ENCODE measurements around the gene NAP1L4. TPM values are rescaled to one million over a fixed set of nuclear protein-coding genes. Genes with fewer than 3 reads are reported as not detected.
A peak's percentile ranks its signal among the peaks of the same experiment; 100 is the strongest.

NAP1L4 gene
- total and polyA plus RNA-seq, 2 of the 8 experiments (the other 6 are each of a cell fraction or from before 2014, with no cell fraction given): 75.8 to 194 TPM

DNA sequence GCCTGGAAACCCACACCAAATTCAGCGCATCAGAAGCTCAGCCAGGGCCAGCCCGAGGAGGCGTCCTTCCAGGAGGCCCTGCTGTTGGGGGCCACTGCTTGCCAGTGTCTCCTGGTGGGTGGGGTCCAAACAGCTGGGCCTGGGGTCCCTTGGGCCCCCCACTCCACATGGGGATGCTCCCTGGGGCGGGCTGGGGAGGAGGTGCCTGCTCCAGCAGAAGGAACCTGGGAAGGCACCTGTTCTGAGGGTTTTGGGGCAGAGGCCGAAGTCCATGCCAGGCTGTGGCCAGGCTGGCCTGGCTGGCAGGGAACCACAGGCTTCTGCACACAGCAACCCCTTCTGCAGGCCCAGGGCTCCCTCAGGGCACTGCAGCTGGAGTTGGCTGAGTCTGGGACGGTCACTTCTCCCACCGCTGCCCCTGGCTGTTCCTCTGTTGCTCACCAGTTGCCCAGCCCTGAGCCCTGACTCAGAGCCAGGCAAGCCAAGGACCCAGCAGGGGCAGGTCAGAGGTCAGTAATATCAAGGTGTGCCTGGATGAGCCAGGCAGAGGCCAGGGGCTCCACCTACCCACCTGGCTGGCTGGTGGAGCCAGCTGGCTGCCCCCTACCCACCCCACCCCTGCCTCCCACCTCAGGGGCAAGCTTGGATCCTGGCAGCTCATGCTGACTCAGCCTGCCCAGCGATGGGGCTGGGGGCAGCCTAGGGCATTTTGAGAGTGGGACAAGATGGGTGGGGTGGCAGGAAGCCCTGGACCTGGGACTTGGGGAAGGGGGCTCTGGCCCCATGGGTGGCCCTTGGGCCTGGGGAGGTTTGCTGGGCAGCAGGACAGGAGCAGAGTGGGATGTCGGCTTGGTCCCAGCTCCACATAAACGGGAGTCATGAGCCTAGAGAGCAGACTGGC, 51.0 kb downstream of the NAP1L4 start:
- Histone ChIP-seq H3K14ac (ENCODE audit: insufficient read length) (no peak overlapping the region), H2BK12ac (ENCODE audit: low read depth, low read length) (no peak overlapping the region), H3K27ac (ENCODE audit: low read depth, low read length) (no peak overlapping the region), H2BK120ac (replicated peaks; ENCODE audit: low read depth, low read length) (no peak overlapping the region), H2BK15ac (ENCODE audit: low read length) (no peak overlapping the region), H3K4me2 (ENCODE audit: insufficient read depth in 1 of 2, low read depth in 2 of 2, low read length in 2 of 2) (no peak overlapping the region), H4K20me1 (replicated peaks in 1 of 2; ENCODE audit: control insufficient read depth in 1 of 2, insufficient read depth in 2 of 2, low read length in 2 of 2) (peaks cover 7 to 18% of the 10 kb centered on the region in 2 experiments), H3K36me3 (ENCODE audit: control insufficient read depth in 2 of 4, insufficient read depth in 4 of 4, low read length in 3 of 4) (peaks cover 7 to 13% (median 10%) of the 10 kb centered on the region in 4 experiments; a peak in 6 of 8 replicates), H4K8ac (ENCODE audit: extremely low read depth, insufficient read depth, low read length) (peak overlapping the region; percentile 3; the same call in 1 of the 2 replicates), H3K18ac (ENCODE audit: extremely low read depth, low read length) (no peak overlapping the region), H3K9me3 (ENCODE audit: insufficient read depth in 2 of 2, low read depth in 1 of 2, low read length in 1 of 2) (peaks cover 16 to 26% of the 10 kb centered on the region in 2 experiments), H4K91ac (replicated peaks; ENCODE audit: insufficient read length, low read length) (no peak overlapping the region), H3K56ac (replicated peaks; ENCODE audit: insufficient read length, low read depth, low read length) (no peak overlapping the region), H3K79me1 (ENCODE audit: low read depth, low read length) (peaks cover 3% of the 10 kb centered on the region; the same call in 1 of the 2 replicates), H3K4me1 (replicated peaks in 1 of 4; ENCODE audit: control insufficient read depth in 3 of 4, insufficient read depth in 4 of 4, low read length in 3 of 4) (peaks cover 0 to 19% (median 7%) of the 10 kb centered on the region in 4 experiments; a peak in 6 of 7 replicates), H3K9ac (replicated peaks in 1 of 4; ENCODE audit: extremely low read depth in 1 of 4, low read depth in 3 of 4, low read length in 3 of 4) (no peak overlapping the region), H2BK5ac (ENCODE audit: low read depth, low read length) (no peak overlapping the region), H3K4ac (replicated peaks; ENCODE audit: insufficient read length, low read depth, low read length) (no peak overlapping the region), H2AK5ac (ENCODE audit: low read depth, low read length) (no peak overlapping the region), H3K27me3 (replicated peaks in 1 of 4; ENCODE audit: control insufficient read depth in 3 of 4, extremely low read depth in 1 of 4, insufficient read depth in 3 of 4, low read length in 3 of 4) (no peaks in the 10 kb centered on the region), H3K4me3 (ENCODE audit: extremely low read depth in 1 of 4, insufficient read depth in 2 of 4, low read depth in 3 of 4, low read length in 4 of 4) (no peak overlapping the region), H4K5ac (ENCODE audit: insufficient read length, low read depth, low read length) (no peak overlapping the region), H3K23me2 (ENCODE audit: low read depth, low read length) (no peaks in the 10 kb centered on the region), H2AFZ (ENCODE audit: low read length) (no peak overlapping the region), H3K79me2 (ENCODE audit: control insufficient read depth in 1 of 2, insufficient read depth in 2 of 2, low read length in 2 of 2) (no peaks in the 10 kb centered on the region), H2BK20ac (ENCODE audit: low read length) (no peak overlapping the region), H3K23ac (ENCODE audit: insufficient read length) (no peak overlapping the region)
- ChIA-PET POLR2A (ENCODE audit: partially characterized antibody) (interaction anchor here (0.6 to 2.9 kb wide), 9 partner anchors 7 to 408 kb away, joined by 3 to 13 read pairs (median 5); partner anchors contain the start of gene PHLDA2), CTCF (ENCODE audit: partially characterized antibody) (interaction anchor here (1.1 to 4.9 kb wide), 7 partner anchors 10 to 136 kb away, joined by 3 to 33 read pairs (median 3); partner anchors contain the start of gene PHLDA2)
- no peak for FAIRE-seq
- WGBS, 2 experiments (ENCODE audit: extremely low coverage in 1 of 2, insufficient coverage in 1 of 2, insufficient read length in 1 of 2, insufficient replicate concordance in 2 of 2, low coverage in 1 of 2, low lambda C conversion rate in 2 of 2, missing lambda C conversion rate in 1 of 2): 60% methylated on average over 10 of the region's 10 CpGs; no CpG with 5 or more reads in 1 of the 2 experiments
- DNase-seq (ENCODE audit: low read depth in 1 of 2, low spot score in 2 of 2): no peak
- no peak for TF ChIP-seq JUND (IDR thresholded peaks at IDR 0.05; ENCODE audit: low read length)
- TF ChIP-seq MAFK (IDR thresholded peaks at IDR 0.05; ENCODE audit: low read depth, low read length): no peak
- TF ChIP-seq TEAD4 (IDR thresholded peaks at IDR 0.05; ENCODE audit: low read depth, low read length): no peak
- no peak for TF ChIP-seq PHF8 (conservative IDR thresholded peaks at IDR 0.05; ENCODE audit: low read depth, low read length)
- TF ChIP-seq TAF7 (optimal IDR thresholded peaks at IDR 0.05; ENCODE audit: borderline replicate concordance, low read depth, low read length): no peak
- no peak for TF ChIP-seq EGR1 (IDR thresholded peaks at IDR 0.05; ENCODE audit: borderline replicate concordance, low read depth, low read length)
- TF ChIP-seq SUZ12 (IDR thresholded peaks at IDR 0.05; ENCODE audit: low read length): no peak
- TF ChIP-seq, protein P1, sequence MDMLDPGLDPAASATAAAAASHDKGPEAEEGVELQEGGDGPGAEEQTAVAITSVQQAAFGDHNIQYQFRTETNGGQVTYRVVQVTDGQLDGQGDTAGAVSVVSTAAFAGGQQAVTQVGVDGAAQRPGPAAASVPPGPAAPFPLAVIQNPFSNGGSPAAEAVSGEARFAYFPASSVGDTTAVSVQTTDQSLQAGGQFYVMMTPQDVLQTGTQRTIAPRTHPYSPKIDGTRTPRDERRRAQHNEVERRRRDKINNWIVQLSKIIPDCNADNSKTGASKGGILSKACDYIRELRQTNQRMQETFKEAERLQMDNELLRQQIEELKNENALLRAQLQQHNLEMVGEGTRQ (IDR thresholded peaks at IDR 0.05; ENCODE audit: low read length): no peak
- no peak for TF ChIP-seq NANOG (IDR thresholded peaks at IDR 0.05; ENCODE audit: insufficient read depth, low read depth, low read length, poor library complexity, severe bottlenecking)
- TF ChIP-seq MAX (IDR thresholded peaks at IDR 0.05): no peak

Measured in H1 (cell line).